GM18520 (cell line): ENCODE results near the gene ALK.

Experiments used
- ATAC-seq: cut with Tn5 transposase; IDR thresholded peaks from one replicate; pipeline ENCODE4 v1.9.1; 2021; ENCODE audit not compliant: unreplicated experiment

Gene ALK

GRCh38 chr2:29910465-29910864 lies 10.9 kb downstream of the ALK start:
- no peak for ATAC-seq

GRCh38 chr2:29902356-29902755 lies 19.0 kb downstream of the ALK start:
- ATAC-seq, result no peak

- ATAC-seq, result no peak
These were observed 20.3 kb downstream of the ALK start for GRCh38 chr2:29900971-29901633.

GRCh38 chr2:29898999-29899398 lies 22.4 kb downstream of the ALK start:
- ATAC-seq, result no peak

GRCh38 chr2:29894822-29895614 lies 26.4 kb downstream of the ALK start:
- no peak for ATAC-seq

GRCh38 chr2:29892585-29893259 lies 28.7 kb downstream of the ALK start:
- no peak for ATAC-seq

GRCh38 chr2:29881089-29881730 lies 40.2 kb downstream of the ALK start:
- ATAC-seq, result no peak

- no peak for ATAC-seq
These were observed 41.3 kb downstream of the ALK start for GRCh38 chr2:29880084-29880483.

- ATAC-seq, result no peak
These were observed 41.9 kb downstream of the ALK start for GRCh38 chr2:29879456-29879855.

- no peak for ATAC-seq
These were observed 42.5 kb downstream of the ALK start for GRCh38 chr2:29878898-29879297.

GRCh38 chr2:29876374-29876773 lies 45.0 kb downstream of the ALK start:
- ATAC-seq, result no peak

GRCh38 chr2:29874745-29875144 lies 46.6 kb downstream of the ALK start:
- no peak for ATAC-seq

GRCh38 chr2:29872870-29873269 lies 48.5 kb downstream of the ALK start:
- ATAC-seq, result no peak

GRCh38 chr2:29871541-29871940 lies 49.8 kb downstream of the ALK start:
- no peak for ATAC-seq

- no peak for ATAC-seq
These were observed 55.9 kb downstream of the ALK start for GRCh38 chr2:29865512-29865911.

GRCh38 chr2:29864988-29865387 lies 56.4 kb downstream of the ALK start:
- no peak for ATAC-seq

GRCh38 chr2:29855924-29856639 lies 65.3 kb downstream of the ALK start:
- ATAC-seq, result peak; percentile 59

- no peak for ATAC-seq
These were observed 70.6 kb downstream of the ALK start for GRCh38 chr2:29850794-29851193.

GRCh38 chr2:29848566-29849310 lies 72.6 kb downstream of the ALK start:
- no peak for ATAC-seq

- no peak for ATAC-seq
These were observed 73.5 kb downstream of the ALK start for GRCh38 chr2:29847886-29848285.
